ENCODE data around the gene MGA.

The MGA gene

GRCh38 chr15:41797201-41797944 is 137.2 kb downstream of the MGA start:
- no peak for TF ChIP-seq CTCF (IDR thresholded peaks at IDR 0.05; ENCODE audit: control insufficient read depth, insufficient read depth, low read depth, low read length, missing control alignments)
- DNase-seq (ENCODE audit: low read depth), result no peak

GRCh38 chr15:41798607-41799487 is 138.6 kb downstream of the MGA start:
- no peak for TF ChIP-seq CTCF (IDR thresholded peaks at IDR 0.05; ENCODE audit: control insufficient read depth, insufficient read depth, low read depth, low read length, missing control alignments)
- DNase-seq (ENCODE audit: low read depth), result no peak
- H3K4me3 ChIP-seq (ENCODE audit: control insufficient read depth, low read depth, low read length), result no peak overlapping the region

More at GRCh38 chr15:41797201-41797944, 137.2 kb downstream of the MGA start:
- no peak overlapping the region for H3K4me3 ChIP-seq (ENCODE audit: control insufficient read depth, low read depth, low read length)

GRCh38 chr15:41799488-41799805 is 139.2 kb downstream of the MGA start:
- no peak overlapping the region for H3K4me3 ChIP-seq (ENCODE audit: control insufficient read depth, low read depth, low read length)
- no peak for TF ChIP-seq CTCF (IDR thresholded peaks at IDR 0.05; ENCODE audit: control insufficient read depth, insufficient read depth, low read depth, low read length, missing control alignments)
- no peak for DNase-seq (ENCODE audit: low read depth)

- DNase-seq (ENCODE audit: low read depth), result no peak
- H3K4me3 ChIP-seq (ENCODE audit: control insufficient read depth, low read depth, low read length), result no peak overlapping the region
- TF ChIP-seq CTCF (IDR thresholded peaks at IDR 0.05; ENCODE audit: control insufficient read depth, insufficient read depth, low read depth, low read length, missing control alignments), result no peak
These were observed 141.0 kb downstream of the MGA start for GRCh38 chr15:41801185-41801584.

GRCh38 chr15:41801850-41802455 is 141.7 kb downstream of the MGA start:
- no peak for DNase-seq (ENCODE audit: low read depth)
- TF ChIP-seq CTCF (IDR thresholded peaks at IDR 0.05; ENCODE audit: control insufficient read depth, insufficient read depth, low read depth, low read length, missing control alignments), result no peak
- no peak overlapping the region for H3K4me3 ChIP-seq (ENCODE audit: control insufficient read depth, low read depth, low read length)

GRCh38 chr15:41804361-41804760 is 144.2 kb downstream of the MGA start:
- H3K4me3 ChIP-seq (ENCODE audit: control insufficient read depth, low read depth, low read length), result no peak overlapping the region
- TF ChIP-seq CTCF (IDR thresholded peaks at IDR 0.05; ENCODE audit: control insufficient read depth, insufficient read depth, low read depth, low read length, missing control alignments), result no peak
- DNase-seq (ENCODE audit: low read depth), result no peak

All from AG09309 (cell line).